Spleen (tissue), 7 donors: ENCODE results near the gene MFF.

Experiments
- POLR2A ChIP-seq, 3 donors: fragments of 450-650 bp; IDR thresholded peaks; one replicate each; pipeline ENCODE4 v1.5.1; 2017; ENCODE audit warnings: antibody characterized with exemption in 3 of 3, mild to moderate bottlenecking in 1 of 3
- TF ChIP-seq, protein P1 (sequence below), 11 experiments: fragments of 200-600 bp in 7 of 11; fragments of 450-650 bp in 4 of 11; sonication (generic) in 4 of 11; IDR thresholded peaks in 8 of 11; conservative IDR thresholded peaks in 3 of 11; 1 replicate in 7 of 11; 2 replicates in 4 of 11; pipeline versions ENCODE4 v1.4.0 to v1.8.0; 2016 to 2021; ENCODE audit warnings: antibody characterized with exemption in 11 of 11, inconsistent platforms in 4 of 11, mild to moderate bottlenecking in 1 of 11
- donor health status: DM: no; HTN: no; CAD: no; lungs with moderate emphysema.
- donor health status: DM: no; HTN: no; CAD: no.
- donor health status: DM: no; HTN: no; CAD: no.

DNA sequence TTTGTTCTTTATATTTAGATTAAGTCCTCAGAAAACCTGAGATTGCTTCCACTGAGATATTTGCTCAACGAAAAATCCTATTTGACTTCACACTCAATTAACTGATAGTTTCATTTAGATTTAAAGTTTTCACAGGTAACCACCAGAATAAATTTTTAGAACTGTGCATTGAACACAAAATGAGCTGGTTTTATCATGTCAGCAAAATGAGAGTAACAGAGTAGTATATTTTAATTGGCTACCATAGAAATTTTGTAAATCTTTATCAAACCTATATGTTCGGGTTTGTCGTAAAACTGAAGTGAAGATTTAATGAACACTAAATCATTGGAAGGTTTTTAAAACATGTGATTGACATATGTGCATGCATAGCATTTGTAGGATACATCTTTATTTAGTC, 32.7 kb upstream of the MFF start:
- no peak for TF ChIP-seq POLR2A (IDR thresholded peaks at IDR 0.05)
- TF ChIP-seq, protein P1, sequence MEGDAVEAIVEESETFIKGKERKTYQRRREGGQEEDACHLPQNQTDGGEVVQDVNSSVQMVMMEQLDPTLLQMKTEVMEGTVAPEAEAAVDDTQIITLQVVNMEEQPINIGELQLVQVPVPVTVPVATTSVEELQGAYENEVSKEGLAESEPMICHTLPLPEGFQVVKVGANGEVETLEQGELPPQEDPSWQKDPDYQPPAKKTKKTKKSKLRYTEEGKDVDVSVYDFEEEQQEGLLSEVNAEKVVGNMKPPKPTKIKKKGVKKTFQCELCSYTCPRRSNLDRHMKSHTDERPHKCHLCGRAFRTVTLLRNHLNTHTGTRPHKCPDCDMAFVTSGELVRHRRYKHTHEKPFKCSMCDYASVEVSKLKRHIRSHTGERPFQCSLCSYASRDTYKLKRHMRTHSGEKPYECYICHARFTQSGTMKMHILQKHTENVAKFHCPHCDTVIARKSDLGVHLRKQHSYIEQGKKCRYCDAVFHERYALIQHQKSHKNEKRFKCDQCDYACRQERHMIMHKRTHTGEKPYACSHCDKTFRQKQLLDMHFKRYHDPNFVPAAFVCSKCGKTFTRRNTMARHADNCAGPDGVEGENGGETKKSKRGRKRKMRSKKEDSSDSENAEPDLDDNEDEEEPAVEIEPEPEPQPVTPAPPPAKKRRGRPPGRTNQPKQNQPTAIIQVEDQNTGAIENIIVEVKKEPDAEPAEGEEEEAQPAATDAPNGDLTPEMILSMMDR (IDR thresholded peaks at IDR 0.05 in 8 of 11, conservative IDR thresholded peaks at IDR 0.05 in 3 of 11) = no peak
